Measurements from ENCODE around the gene LGALS8. TPM values are rescaled to one million over a fixed set of nuclear protein-coding genes. Genes with fewer than 3 reads are reported as not detected.

LGALS8 gene
- total RNA-seq, 3 donors from 2014 or later (not counting 1 experiment from before 2014, with no cell fraction given), result 90.5 to 129 (median 114) TPM

DNA sequence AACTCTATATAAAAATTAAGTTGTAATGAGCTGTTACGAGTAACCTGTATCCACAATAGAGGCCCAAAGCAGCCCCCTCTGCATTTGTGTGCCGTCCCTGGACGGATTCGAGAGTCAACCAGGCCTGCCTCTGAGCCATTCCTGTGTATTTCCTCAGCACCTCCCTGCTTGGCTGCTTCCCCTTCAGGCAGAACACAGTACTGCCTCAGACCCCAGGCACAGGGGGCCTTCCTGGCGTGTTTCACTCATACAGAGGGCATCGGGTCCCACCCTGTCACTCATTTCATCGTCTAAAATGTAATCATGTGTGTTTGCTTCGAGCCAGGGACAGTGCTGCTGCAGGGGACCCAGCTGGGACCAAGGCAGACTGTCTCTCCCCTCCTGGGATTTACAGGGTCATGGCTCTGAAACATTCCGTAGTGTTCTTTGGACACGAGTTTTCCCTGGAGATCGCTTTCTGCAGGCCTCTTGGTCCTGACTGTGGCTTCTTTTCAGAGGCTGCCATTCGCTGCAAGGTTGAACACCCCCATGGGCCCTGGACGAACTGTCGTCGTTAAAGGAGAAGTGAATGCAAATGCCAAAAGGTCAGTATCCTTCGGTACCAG is 19.4 kb downstream of the LGALS8 start:
- no peaks in the 10 kb centered on the region for H3K27me3 Mint-ChIP-seq (ENCODE audit: low read depth in 2 of 2)
- WGBS (ENCODE audit: insufficient coverage), result 90% methylated on average over 16 of the region's 16 CpGs
- DNase-seq (no peak), ATAC-seq (no peak)
- no peak overlapping the region for H3K4me3 ChIP-seq (ENCODE audit: low read length)
- peaks cover 36% of the 10 kb centered on the region for H3K36me3 Mint-ChIP-seq
- H3K4me1 ChIP-seq (ENCODE audit: control insufficient read depth, insufficient read depth, low read length), result peaks cover 3% of the 10 kb centered on the region
- no peaks in the 10 kb centered on the region for H3K9me3 ChIP-seq (ENCODE audit: control insufficient read depth, insufficient read depth, low read length)
- no peak overlapping the region for H3K4me3 Mint-ChIP-seq
- H3K27me3 ChIP-seq (ENCODE audit: control insufficient read depth, insufficient read depth, low read length), result no peaks in the 10 kb centered on the region
- H3K27ac Mint-ChIP-seq, result no peak overlapping the region
- no peak overlapping the region for H3K27ac ChIP-seq (ENCODE audit: low read length)
- intact Hi-C loops (cut with micrococcal nuclease), result no loop called here
- H3K4me1 Mint-ChIP-seq, result peaks cover 7 to 10% of the 10 kb centered on the region in 2 donors
- no peaks in the 10 kb centered on the region for H3K9me3 Mint-ChIP-seq
- peaks cover 94% of the 10 kb centered on the region for H3K36me3 ChIP-seq (ENCODE audit: control insufficient read depth, insufficient read depth, low read length)
- TF ChIP-seq, protein P1, sequence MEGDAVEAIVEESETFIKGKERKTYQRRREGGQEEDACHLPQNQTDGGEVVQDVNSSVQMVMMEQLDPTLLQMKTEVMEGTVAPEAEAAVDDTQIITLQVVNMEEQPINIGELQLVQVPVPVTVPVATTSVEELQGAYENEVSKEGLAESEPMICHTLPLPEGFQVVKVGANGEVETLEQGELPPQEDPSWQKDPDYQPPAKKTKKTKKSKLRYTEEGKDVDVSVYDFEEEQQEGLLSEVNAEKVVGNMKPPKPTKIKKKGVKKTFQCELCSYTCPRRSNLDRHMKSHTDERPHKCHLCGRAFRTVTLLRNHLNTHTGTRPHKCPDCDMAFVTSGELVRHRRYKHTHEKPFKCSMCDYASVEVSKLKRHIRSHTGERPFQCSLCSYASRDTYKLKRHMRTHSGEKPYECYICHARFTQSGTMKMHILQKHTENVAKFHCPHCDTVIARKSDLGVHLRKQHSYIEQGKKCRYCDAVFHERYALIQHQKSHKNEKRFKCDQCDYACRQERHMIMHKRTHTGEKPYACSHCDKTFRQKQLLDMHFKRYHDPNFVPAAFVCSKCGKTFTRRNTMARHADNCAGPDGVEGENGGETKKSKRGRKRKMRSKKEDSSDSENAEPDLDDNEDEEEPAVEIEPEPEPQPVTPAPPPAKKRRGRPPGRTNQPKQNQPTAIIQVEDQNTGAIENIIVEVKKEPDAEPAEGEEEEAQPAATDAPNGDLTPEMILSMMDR (IDR thresholded peaks at IDR 0.05), result no peak

DNA sequence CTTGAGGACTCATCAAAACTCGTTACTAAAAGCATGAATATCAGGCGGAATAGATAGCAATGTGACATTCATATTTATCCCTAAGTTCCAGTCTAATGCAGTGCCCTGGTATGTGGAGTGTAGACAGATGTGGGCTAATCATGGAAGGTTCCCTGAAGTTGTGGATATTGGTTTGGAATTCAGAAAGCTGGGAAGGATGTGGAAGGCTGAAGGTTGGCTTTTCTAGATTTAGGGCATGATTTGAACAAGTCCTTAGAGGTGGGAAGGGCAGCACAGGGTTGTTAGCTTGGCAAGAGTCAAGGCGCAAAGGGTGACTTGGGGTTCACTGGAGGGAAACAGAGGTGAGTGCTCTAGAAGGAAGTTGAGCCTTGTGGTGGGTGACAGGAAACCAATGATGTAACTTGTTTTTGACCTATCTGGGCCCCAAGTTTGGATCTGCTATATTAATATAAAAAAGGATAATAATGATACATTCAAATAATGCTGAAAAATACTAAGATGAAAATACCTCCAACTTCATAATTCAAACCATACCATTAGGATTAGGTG is 21.9 kb downstream of the LGALS8 start:
- peaks cover 94% of the 10 kb centered on the region for H3K36me3 ChIP-seq (ENCODE audit: control insufficient read depth, insufficient read depth, low read length)
- H3K27ac ChIP-seq (ENCODE audit: low read length), result no peak overlapping the region
- Mint-ChIP-seq H3K27me3 (ENCODE audit: low read depth in 2 of 2) (no peaks in the 10 kb centered on the region), H3K36me3 (peaks cover 53% of the 10 kb centered on the region), H3K4me3 (no peak overlapping the region), H3K9me3 (no peaks in the 10 kb centered on the region), H3K4me1 (peaks cover 7 to 10% of the 10 kb centered on the region in 2 donors), H3K27ac (peak overlapping the region; percentile 42 to 45)
- no peaks in the 10 kb centered on the region for H3K27me3 ChIP-seq (ENCODE audit: control insufficient read depth, insufficient read depth, low read length)
- H3K4me1 ChIP-seq (ENCODE audit: control insufficient read depth, insufficient read depth, low read length), result peaks cover 3% of the 10 kb centered on the region
- ATAC-seq (no peak), DNase-seq (peak in 1 of 2 donors; percentile 36)
- no peaks in the 10 kb centered on the region for H3K9me3 ChIP-seq (ENCODE audit: control insufficient read depth, insufficient read depth, low read length)
- intact Hi-C loops (cut with micrococcal nuclease), result no loop called here
- H3K4me3 ChIP-seq (ENCODE audit: low read length), result no peak overlapping the region
- WGBS (ENCODE audit: insufficient coverage), result 72% methylated on average over 3 of the region's 3 CpGs
- TF ChIP-seq, protein P1 (IDR thresholded peaks at IDR 0.05), result no peak

DNA sequence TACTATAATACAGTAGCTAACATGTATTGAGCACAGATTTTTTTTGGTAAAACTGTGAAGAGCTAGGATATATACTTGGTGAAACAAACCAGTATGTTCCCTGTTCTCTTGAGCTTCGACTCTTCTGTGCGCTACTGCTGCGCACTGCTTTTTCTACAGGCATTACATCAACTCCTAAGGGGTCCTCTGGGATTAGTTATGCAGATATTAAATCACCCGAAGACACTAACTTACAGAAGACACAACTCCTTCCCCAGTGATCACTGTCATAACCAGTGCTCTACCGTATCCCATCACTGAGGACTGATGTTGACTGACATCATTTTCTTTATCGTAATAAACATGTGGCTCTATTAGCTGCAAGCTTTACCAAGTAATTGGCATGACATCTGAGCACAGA is 24.7 kb downstream of the LGALS8 start:
- H3K27me3 Mint-ChIP-seq (ENCODE audit: low read depth in 2 of 2), result no peaks in the 10 kb centered on the region
- H3K36me3 ChIP-seq (ENCODE audit: control insufficient read depth, insufficient read depth, low read length), result peaks cover 96% of the 10 kb centered on the region

More for the DNA sequence above, 24.7 kb downstream of the LGALS8 start:
- Mint-ChIP-seq H3K4me3 (no peak overlapping the region), H3K36me3 (peaks cover 65% of the 10 kb centered on the region), H3K9me3 (no peaks in the 10 kb centered on the region), H3K4me1 (peaks cover 7 to 10% of the 10 kb centered on the region in 2 donors), H3K27ac (peak overlapping the region; percentile 3 to 15)
- H3K27me3 ChIP-seq (ENCODE audit: control insufficient read depth, insufficient read depth, low read length), result no peaks in the 10 kb centered on the region
- H3K9me3 ChIP-seq (ENCODE audit: control insufficient read depth, insufficient read depth, low read length), result no peaks in the 10 kb centered on the region
- peaks cover 3% of the 10 kb centered on the region for H3K4me1 ChIP-seq (ENCODE audit: control insufficient read depth, insufficient read depth, low read length)
- no peak for DNase-seq
- no peak for ATAC-seq
- H3K27ac ChIP-seq (ENCODE audit: low read length), result no peak overlapping the region
- intact Hi-C loops (cut with micrococcal nuclease), result no loop called here
- 94% methylated on average over 6 of the region's 6 CpGs for WGBS (ENCODE audit: insufficient coverage)
- TF ChIP-seq, protein P1 (IDR thresholded peaks at IDR 0.05), result no peak
- no peak overlapping the region for H3K4me3 ChIP-seq (ENCODE audit: low read length)

All from natural killer cell (primary cell).